ENCODE data around the gene ARHGAP10.

DNA sequence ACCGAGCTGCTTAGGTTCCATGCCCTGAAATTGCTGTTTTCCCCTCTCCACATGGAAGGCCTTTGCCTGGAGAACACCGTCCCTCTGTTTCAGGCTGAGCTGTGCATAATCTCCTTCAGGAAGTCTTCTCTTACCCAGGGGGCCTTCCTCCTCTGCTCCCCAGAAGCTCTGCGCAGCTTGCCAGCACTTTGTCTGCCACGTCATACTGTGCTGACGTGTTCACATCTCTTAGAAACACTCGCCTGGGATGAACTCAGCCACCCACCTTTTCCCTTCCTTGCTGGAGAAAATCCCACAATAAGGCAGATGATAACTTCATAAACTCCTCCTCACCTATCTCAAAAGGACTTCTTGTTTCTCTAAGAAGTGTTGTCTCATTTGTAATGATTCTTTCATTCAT, 110.7 kb downstream of the ARHGAP10 start:
- TF ChIP-seq ZBTB7A (IDR thresholded peaks at IDR 0.05; ENCODE audit: low read depth) (no peak), NFIC (IDR thresholded peaks at IDR 0.05) (no peak), RAD21 (IDR thresholded peaks at IDR 0.05; ENCODE audit: low read depth) (no peak), CREB1 (IDR thresholded peaks at IDR 0.05; ENCODE audit: low read depth) (no peak), EP300 (IDR thresholded peaks at IDR 0.05; ENCODE audit: borderline replicate concordance) (no peak)
- TF ChIP-seq, protein P1, sequence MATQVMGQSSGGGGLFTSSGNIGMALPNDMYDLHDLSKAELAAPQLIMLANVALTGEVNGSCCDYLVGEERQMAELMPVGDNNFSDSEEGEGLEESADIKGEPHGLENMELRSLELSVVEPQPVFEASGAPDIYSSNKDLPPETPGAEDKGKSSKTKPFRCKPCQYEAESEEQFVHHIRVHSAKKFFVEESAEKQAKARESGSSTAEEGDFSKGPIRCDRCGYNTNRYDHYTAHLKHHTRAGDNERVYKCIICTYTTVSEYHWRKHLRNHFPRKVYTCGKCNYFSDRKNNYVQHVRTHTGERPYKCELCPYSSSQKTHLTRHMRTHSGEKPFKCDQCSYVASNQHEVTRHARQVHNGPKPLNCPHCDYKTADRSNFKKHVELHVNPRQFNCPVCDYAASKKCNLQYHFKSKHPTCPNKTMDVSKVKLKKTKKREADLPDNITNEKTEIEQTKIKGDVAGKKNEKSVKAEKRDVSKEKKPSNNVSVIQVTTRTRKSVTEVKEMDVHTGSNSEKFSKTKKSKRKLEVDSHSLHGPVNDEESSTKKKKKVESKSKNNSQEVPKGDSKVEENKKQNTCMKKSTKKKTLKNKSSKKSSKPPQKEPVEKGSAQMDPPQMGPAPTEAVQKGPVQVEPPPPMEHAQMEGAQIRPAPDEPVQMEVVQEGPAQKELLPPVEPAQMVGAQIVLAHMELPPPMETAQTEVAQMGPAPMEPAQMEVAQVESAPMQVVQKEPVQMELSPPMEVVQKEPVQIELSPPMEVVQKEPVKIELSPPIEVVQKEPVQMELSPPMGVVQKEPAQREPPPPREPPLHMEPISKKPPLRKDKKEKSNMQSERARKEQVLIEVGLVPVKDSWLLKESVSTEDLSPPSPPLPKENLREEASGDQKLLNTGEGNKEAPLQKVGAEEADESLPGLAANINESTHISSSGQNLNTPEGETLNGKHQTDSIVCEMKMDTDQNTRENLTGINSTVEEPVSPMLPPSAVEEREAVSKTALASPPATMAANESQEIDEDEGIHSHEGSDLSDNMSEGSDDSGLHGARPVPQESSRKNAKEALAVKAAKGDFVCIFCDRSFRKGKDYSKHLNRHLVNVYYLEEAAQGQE (IDR thresholded peaks at IDR 0.05; ENCODE audit: low read depth): no peak
- TF ChIP-seq, protein P2, sequence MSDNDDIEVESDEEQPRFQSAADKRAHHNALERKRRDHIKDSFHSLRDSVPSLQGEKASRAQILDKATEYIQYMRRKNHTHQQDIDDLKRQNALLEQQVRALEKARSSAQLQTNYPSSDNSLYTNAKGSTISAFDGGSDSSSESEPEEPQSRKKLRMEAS (IDR thresholded peaks at IDR 0.05): no peak
